Panc1 (cell line): ENCODE results near the gene ESF1. TPM values are rescaled to one million over a fixed set of nuclear protein-coding genes. Genes with fewer than 3 reads are reported as not detected.

Experiments
- ATAC-seq: fragments of 200-7000 bp; cut with Tn5 transposase; 2 replicates; pipeline ENCODE4 v1.9.1; 2020; ENCODE audit warnings: mild to moderate bottlenecking, moderate library complexity
- BruUV-seq: library from RNA; stranded (reverse); fragments of 400-500 nt; replicated peaks from 2 replicates; lab custom pipeline; 2021; lab: Mats Ljungman, UMichigan
- CTCF ChIA-PET: fragments of 300-600 bp; sonication (Branson Sonifier 250); formaldehyde crosslinking; loops from one replicate; lab custom pipeline; 2022; ENCODE audit warnings: antibody characterized with exemption; lab: Charles Lee
- POLR2A ChIA-PET: fragments of 300-600 bp; sonication (Branson Sonifier 250); formaldehyde crosslinking; loops from one replicate; lab custom pipeline; 2022; ENCODE audit warnings: antibody characterized with exemption; lab: Charles Lee
- DNase-seq: peaks from one replicate; pipeline ENCODE4 v3.0.0-alpha.2; 2010; ENCODE audit warnings: low read depth, low spot score
- H3K27ac ChIP-seq: 2 replicates; pipeline ENCODE4 v1.5.1; 2011; ENCODE audit warnings: mild to moderate bottlenecking, low read length, inconsistent platforms
- H3K27me3 ChIP-seq: fragments of 200-500 bp; sonication (Bioruptor generic); 2 replicates; pipeline ENCODE4 v1.6.0; 2014; ENCODE audit warnings: low read length, inconsistent platforms; ENCODE audit not compliant: control insufficient read depth, insufficient read depth
- H3K36me3 ChIP-seq: fragments of 200-500 bp; sonication (Bioruptor generic); 2 replicates; pipeline ENCODE4 v1.5.1; 2014; ENCODE audit warnings: inconsistent platforms, mild to moderate bottlenecking, low read length, moderate library complexity; ENCODE audit not compliant: control insufficient read depth, insufficient read depth
- H3K4me1 ChIP-seq: 2 replicates; pipeline ENCODE4 v1.5.1; 2011; ENCODE audit warnings: inconsistent platforms, mild to moderate bottlenecking, low read length, moderate library complexity; ENCODE audit not compliant: control insufficient read depth, insufficient read depth
- H3K4me3 ChIP-seq, 2 experiments: 2 replicates each; pipeline ENCODE4 v1.5.1; 2011 to 2012; ENCODE audit warnings: low read depth in 2 of 2, low read length in 2 of 2, mild to moderate bottlenecking in 2 of 2, inconsistent platforms in 1 of 2, moderate library complexity in 1 of 2
- H3K9me3 ChIP-seq: fragments of 200-500 bp; sonication (Bioruptor generic); 2 replicates; pipeline ENCODE4 v1.5.1; 2014; ENCODE audit warnings: low read depth, mild to moderate bottlenecking, inconsistent platforms, low read length, moderate library complexity; ENCODE audit not compliant: control insufficient read depth, insufficient read depth
- POLR2AphosphoS5 ChIP-seq: IDR thresholded peaks from 2 replicates; pipeline ENCODE4 v1.6.1; 2012; ENCODE audit warnings: mild to moderate bottlenecking, low read depth, low read length, moderate library complexity
- REST ChIP-seq, 2 experiments: IDR thresholded peaks; 2 replicates each; pipeline ENCODE4 v1.6.1; 2011 to 2012; ENCODE audit warnings: low read depth in 2 of 2, control low read depth in 1 of 2, low read length in 1 of 2, mild to moderate bottlenecking in 1 of 2, moderate library complexity in 1 of 2; ENCODE audit not compliant: insufficient read depth in 1 of 2
- SIN3A ChIP-seq: IDR thresholded peaks from 2 replicates; pipeline ENCODE4 v1.6.1; 2012; ENCODE audit warnings: low read depth, mild to moderate bottlenecking, low read length, moderate library complexity, borderline replicate concordance; ENCODE audit not compliant: insufficient read depth
- TCF7L2 ChIP-seq: IDR thresholded peaks from 2 replicates; pipeline ENCODE4 v1.6.1; 2011; ENCODE audit warnings: mild to moderate bottlenecking, low read depth, low read length, inconsistent platforms
- in situ Hi-C: cut with HindIII; loops from 2 replicates; pipeline ENCODE4 v1.10.0; 2016; ENCODE audit warnings: low sequenced_read_pairs, low pct_unique_long_range_greater_than_20kb
- intact Hi-C: fragments of 100-400 bp; cut with micrococcal nuclease; formaldehyde crosslinking; loops from one replicate; pipeline ENCODE4 v1.10.0; 2022; ENCODE audit not compliant: unreplicated experiment
- total RNA-seq: library from RNA; stranded (reverse); gene quantifications from one replicate; pipeline ENCODE4 v1.2.1, GENCODE V29; 2021; ENCODE audit not compliant: unreplicated experiment
- TF ChIP-seq, protein P1 (sequence below): fragments of 450-650 bp; IDR thresholded peaks from 2 replicates; pipeline ENCODE4 v1.5.1; 2017; ENCODE audit warnings: mild to moderate bottlenecking

The ESF1 gene
- total RNA-seq, 1 experiment from 2014 or later: 26.4 TPM

GRCh38 chr20:13701486-13701885 is 83.2 kb downstream of the ESF1 start:
- Histone ChIP-seq H3K27me3 (no peaks in the 10 kb centered on the region), H3K9me3 (no peaks in the 10 kb centered on the region), H3K4me3 (no peak overlapping the region), H3K4me1 (no peaks in the 10 kb centered on the region), H3K36me3 (no peaks in the 10 kb centered on the region), H3K27ac (no peak overlapping the region)
- intact Hi-C loops (no loop called here), in situ Hi-C loops (no loop called here)
- POLR2A ChIA-PET: no interaction called here
- no peak for DNase-seq
- no peak for ATAC-seq
- TF ChIP-seq REST (IDR thresholded peaks at IDR 0.05; ENCODE audit: insufficient read depth in 1 of 2, low read depth in 2 of 2, low read length in 1 of 2) (no peak), SIN3A (no peak), POLR2AphosphoS5 (no peak), TCF7L2 (no peak)
- TF ChIP-seq, protein P1, sequence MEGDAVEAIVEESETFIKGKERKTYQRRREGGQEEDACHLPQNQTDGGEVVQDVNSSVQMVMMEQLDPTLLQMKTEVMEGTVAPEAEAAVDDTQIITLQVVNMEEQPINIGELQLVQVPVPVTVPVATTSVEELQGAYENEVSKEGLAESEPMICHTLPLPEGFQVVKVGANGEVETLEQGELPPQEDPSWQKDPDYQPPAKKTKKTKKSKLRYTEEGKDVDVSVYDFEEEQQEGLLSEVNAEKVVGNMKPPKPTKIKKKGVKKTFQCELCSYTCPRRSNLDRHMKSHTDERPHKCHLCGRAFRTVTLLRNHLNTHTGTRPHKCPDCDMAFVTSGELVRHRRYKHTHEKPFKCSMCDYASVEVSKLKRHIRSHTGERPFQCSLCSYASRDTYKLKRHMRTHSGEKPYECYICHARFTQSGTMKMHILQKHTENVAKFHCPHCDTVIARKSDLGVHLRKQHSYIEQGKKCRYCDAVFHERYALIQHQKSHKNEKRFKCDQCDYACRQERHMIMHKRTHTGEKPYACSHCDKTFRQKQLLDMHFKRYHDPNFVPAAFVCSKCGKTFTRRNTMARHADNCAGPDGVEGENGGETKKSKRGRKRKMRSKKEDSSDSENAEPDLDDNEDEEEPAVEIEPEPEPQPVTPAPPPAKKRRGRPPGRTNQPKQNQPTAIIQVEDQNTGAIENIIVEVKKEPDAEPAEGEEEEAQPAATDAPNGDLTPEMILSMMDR: no peak
- no TSS peak for BruUV-seq
- CTCF ChIA-PET: no interaction called here

GRCh38 chr20:13700761-13701160 is 84.0 kb downstream of the ESF1 start:
- POLR2A ChIA-PET: no interaction called here
- H3K27ac ChIP-seq: no peak overlapping the region
- TF ChIP-seq POLR2AphosphoS5: no peak
- no peaks in the 10 kb centered on the region for H3K9me3 ChIP-seq
- no peaks in the 10 kb centered on the region for H3K36me3 ChIP-seq
- H3K27me3 ChIP-seq: no peaks in the 10 kb centered on the region
- in situ Hi-C loops (no loop called here), intact Hi-C loops (no loop called here)
- ATAC-seq (no peak), DNase-seq (no peak)
- no TSS peak for BruUV-seq
- no peaks in the 10 kb centered on the region for H3K4me1 ChIP-seq
- no peak overlapping the region for H3K4me3 ChIP-seq
- CTCF ChIA-PET: no interaction called here

DNA sequence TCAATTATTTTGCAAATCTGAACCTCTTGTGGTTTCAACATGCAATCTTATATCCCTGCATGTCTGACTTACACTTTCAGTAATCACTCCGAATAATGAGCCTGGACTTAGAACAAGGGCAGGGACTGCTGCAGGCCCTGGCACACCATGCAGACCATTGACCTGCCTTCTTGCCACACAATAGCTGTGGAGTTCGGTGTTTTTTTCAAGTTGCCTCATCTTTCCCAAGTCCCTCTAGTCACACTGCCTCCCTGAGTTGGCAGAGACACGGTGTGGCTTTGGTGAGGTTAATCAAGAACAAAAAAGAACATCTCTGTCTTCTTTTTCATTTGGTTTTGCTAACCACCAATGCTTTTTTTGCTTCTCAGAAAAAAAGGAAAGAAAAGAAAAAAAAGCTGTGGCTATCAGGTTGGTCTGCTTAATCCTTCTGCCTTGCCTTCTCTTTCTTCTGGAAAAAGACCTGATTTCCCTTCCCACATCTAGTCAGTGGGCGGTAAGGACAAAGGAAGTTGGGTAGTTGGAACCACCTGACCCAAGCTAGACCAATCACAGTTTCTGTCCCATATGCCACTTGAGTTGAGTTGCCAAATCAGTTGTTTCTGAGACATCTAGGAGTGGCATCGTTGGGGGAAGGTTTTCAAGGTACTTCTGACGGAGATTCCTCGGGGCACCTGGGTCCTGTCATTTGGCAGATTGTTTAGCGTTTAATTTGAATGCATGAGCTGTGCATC is 90.1 kb downstream of the ESF1 start:
- no peak for TF ChIP-seq POLR2AphosphoS5
- TF ChIP-seq REST (IDR thresholded peaks at IDR 0.05; ENCODE audit: insufficient read depth in 1 of 2, low read depth in 2 of 2, low read length in 1 of 2): no peak
- Histone ChIP-seq H3K9me3 (no peaks in the 10 kb centered on the region), H3K36me3 (no peaks in the 10 kb centered on the region), H3K4me1 (no peaks in the 10 kb centered on the region), H3K27ac (no peak overlapping the region), H3K4me3 (no peak overlapping the region), H3K27me3 (no peaks in the 10 kb centered on the region)
- in situ Hi-C loops (no loop called here), intact Hi-C loops (no loop called here)
- ATAC-seq: no peak
- ChIA-PET POLR2A (no interaction called here), CTCF (no interaction called here)
- BruUV-seq: no TSS peak
- DNase-seq: no peak
